ENCODE measurements around the gene ONECUT2.

- TF ChIP-seq CTCF (conservative IDR thresholded peaks at IDR 0.05; ENCODE audit: low read length) (no peak), EZH2phosphoT487 (IDR thresholded peaks at IDR 0.05; ENCODE audit: borderline replicate concordance, low read depth, low read length) (no peak)
Observed at GRCh38 chr18:57433482-57433881, 1.7 kb upstream of the ONECUT2 start.
